Adipocyte (in vitro differentiated cells): ENCODE results near the gene CDC42.

Experiments
- DNase-seq: peaks from one replicate; pipeline ENCODE4 v3.0.0-alpha.2; 2015; ENCODE audit warnings: low read depth
- H3K27me3 ChIP-seq: replicated peaks from 2 replicates; pipeline ENCODE4 v1.7.0; 2013; ENCODE audit warnings: mild to moderate bottlenecking, low read length, moderate library complexity; ENCODE audit not compliant: control insufficient read depth, insufficient read depth
- H3K36me3 ChIP-seq: 2 replicates; pipeline ENCODE4 v1.7.0; 2013; ENCODE audit warnings: low read length, mild to moderate bottlenecking, moderate library complexity; ENCODE audit not compliant: control insufficient read depth, insufficient read depth, severe bottlenecking
- H3K4me1 ChIP-seq: 2 replicates; pipeline ENCODE4 v1.7.0; 2013; ENCODE audit warnings: mild to moderate bottlenecking, low read length, moderate library complexity; ENCODE audit not compliant: control insufficient read depth, insufficient read depth
- H3K4me3 ChIP-seq: 2 replicates; pipeline ENCODE4 v1.7.0; 2013; ENCODE audit warnings: mild to moderate bottlenecking, low read length, moderate library complexity
- H3K9ac ChIP-seq: 2 replicates; pipeline ENCODE4 v1.7.0; 2013; ENCODE audit warnings: mild to moderate bottlenecking, low read length, moderate library complexity
- H3K9me3 ChIP-seq: 2 replicates; pipeline ENCODE4 v1.7.0; 2013; ENCODE audit warnings: mild to moderate bottlenecking, low read length, moderate library complexity; ENCODE audit not compliant: control insufficient read depth

CDC42 gene

GRCh38 chr1:22133247-22133930, 80.9 kb downstream of the CDC42 start:
- no peaks in the 10 kb centered on the region for H3K36me3 ChIP-seq
- no peaks in the 10 kb centered on the region for H3K9me3 ChIP-seq
- H3K27me3 ChIP-seq = peaks cover 24% of the 10 kb centered on the region
- no peak overlapping the region for H3K9ac ChIP-seq
- DNase-seq = no peak
- H3K4me1 ChIP-seq = peaks cover 6% of the 10 kb centered on the region
- H3K4me3 ChIP-seq = no peak overlapping the region

DNA sequence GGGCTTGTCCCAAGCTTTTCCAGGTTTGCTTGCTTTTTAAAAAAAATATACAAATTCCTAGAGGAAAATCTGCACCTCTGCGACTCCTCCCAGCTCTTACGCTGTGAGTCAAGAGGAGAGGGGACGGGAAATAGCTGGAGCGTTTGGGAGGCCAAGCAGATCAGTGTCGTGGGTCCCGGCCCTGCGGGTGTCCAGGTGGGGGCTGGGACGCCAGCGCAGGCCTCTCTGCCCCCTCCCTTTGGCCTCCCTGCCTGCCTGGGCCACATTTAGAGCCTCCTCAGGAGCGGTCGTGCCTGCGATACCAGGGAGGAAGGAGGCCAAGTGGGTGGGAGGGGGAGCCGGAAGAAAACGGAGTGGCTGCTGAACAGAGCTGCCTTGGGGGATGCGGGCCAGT, 81.4 kb downstream of the CDC42 start:
- Histone ChIP-seq H3K36me3 (no peaks in the 10 kb centered on the region), H3K4me3 (no peak overlapping the region), H3K9ac (no peak overlapping the region), H3K9me3 (no peaks in the 10 kb centered on the region), H3K4me1 (peaks cover 6% of the 10 kb centered on the region), H3K27me3 (peaks cover 29% of the 10 kb centered on the region)
- DNase-seq = no peak

DNA sequence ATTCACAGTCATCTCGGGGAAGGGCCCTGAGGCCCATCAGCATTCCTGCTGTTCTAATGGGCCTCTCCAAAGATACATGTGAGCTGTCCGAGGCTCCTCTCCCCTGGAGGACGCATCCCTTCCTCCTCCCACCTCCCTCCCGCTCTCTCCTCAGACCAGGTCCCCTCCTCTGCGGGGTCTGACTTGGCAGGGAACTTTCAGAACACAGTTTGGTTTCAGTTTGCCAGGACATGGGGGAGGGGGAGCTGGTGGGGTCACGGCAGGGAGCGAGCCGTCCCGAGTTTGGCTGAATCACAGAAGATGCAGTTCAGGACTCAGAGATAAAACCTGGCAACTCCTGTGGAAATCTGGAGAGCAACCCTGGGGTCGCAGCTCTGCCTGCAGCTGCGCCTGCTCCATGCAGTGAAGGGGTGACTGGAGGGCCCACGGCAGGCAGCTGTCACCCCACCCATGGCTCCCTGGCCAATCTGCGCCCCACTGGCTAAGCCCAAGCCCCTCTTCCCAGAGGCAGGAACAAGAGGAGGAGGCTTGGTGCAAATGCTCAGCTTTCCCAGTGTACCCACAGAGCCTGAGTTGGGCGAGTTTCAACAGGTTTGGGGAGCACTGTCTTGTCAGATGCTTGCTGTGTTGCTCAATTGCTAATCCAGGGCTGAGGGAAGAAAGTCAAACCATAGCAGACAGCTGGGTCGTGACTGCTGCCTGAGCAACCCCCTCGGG, 84.7 kb downstream of the CDC42 start:
- Histone ChIP-seq H3K9ac (no peak overlapping the region), H3K27me3 (peaks cover 58% of the 10 kb centered on the region), H3K36me3 (no peaks in the 10 kb centered on the region), H3K4me3 (no peak overlapping the region), H3K4me1 (peaks cover 4% of the 10 kb centered on the region), H3K9me3 (no peaks in the 10 kb centered on the region)
- no peak for DNase-seq

GRCh38 chr1:22139066-22139594, 86.6 kb downstream of the CDC42 start:
- Histone ChIP-seq H3K4me3 (no peak overlapping the region), H3K27me3 (peaks cover 56% of the 10 kb centered on the region), H3K9ac (no peak overlapping the region), H3K9me3 (no peaks in the 10 kb centered on the region), H3K36me3 (no peaks in the 10 kb centered on the region), H3K4me1 (no peaks in the 10 kb centered on the region)
- no peak for DNase-seq

GRCh38 chr1:22139817-22140216, 87.3 kb downstream of the CDC42 start:
- Histone ChIP-seq H3K9ac (no peak overlapping the region), H3K4me3 (no peak overlapping the region), H3K4me1 (no peaks in the 10 kb centered on the region), H3K36me3 (no peaks in the 10 kb centered on the region), H3K9me3 (no peaks in the 10 kb centered on the region), H3K27me3 (peaks cover 63% of the 10 kb centered on the region)
- no peak for DNase-seq
